NCI-H774 (cell line): ENCODE measurements around the gene NUDCD3.

ENCODE experiments used
- DNase-seq: peaks from one replicate; lab custom pipeline; 2025; lab: John Stamatoyannopoulos, UW

NUDCD3 gene

DNA sequence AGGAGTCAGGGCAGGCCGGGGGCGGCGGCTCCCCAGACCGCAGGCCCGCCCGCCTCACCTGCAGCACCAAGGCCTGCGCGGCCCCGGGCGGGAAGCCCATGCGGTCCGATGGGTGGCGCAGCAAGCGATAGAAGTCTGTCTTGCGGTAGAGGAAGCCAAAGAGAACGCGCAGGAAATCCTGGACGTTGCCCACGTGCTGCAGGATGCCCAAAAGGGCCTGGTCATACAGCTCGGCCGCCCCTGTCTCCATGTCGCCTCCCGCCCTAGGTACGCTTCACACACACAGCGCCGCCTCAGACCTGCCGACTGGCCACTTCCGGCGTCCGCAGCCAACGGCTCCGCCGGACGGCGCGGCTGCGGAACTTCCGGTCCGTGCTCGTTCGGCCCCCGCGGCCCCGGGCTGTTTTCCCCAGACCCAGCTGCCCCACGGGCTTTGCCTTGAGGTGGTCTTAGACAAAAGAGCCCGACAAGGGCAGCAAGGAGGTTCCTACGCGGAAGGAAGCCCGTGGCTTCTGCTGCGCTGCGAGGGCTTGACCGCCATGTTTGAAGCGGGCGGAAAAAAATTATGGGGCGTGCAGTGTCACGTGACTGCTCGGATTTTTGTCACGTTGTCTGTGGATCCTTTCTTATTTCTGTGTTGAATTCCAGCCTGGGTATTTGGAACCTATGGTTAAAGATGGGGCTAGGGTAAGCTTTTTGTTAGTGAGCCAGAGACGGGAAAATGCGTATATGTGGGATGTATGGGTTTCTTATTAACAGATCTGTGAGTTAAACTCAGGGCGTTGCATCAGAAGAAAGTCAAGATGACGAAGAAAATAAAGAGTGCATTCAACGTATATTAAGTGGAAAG is at the start of gene NUDCD3:
Gene NUDCD3 (minus strand): TSS at position 308 of the 850 bp plus-strand sequence. CDS start 58 bp downstream, at position 250.
- peak; percentile 86 for DNase-seq

DNA sequence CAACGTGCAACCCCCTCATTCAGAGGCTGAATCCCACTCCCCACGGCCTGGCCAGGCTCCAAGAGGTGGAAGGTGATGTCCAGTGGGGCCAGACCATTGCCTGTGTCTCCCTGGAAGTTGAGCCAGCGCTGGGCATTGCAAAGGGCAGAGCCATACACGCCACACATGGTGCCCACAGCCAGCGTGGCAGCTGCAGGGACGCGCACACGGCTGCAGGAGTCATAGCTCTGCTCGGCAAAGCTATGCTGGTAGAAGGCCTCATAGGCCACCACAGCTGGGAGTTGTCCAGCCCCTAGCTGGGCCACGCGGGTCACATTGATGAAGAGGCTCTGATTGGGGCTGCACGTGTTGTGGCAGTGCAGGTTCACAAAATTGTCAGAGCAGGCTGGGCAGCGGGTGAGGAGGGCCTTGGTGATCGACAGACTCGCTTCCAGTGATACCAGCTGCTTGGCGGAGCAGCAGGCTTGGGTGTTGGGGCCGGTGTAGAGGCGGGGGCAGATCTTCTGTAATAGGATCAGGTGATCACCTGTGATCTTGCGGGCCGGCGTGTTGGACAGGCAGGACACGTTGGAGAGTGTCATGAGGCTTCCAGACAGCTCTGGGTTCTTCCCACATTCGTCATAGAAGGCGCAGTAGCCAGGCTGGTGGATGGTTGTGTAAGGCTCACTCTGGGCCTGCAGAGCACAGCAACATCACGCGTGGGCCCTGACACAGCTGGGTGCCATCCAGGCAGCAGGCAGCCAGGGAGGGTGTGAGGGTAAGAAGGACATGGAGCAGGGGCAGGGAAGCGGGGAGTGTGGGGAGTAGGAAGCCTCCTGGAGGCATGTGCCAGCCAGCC is 49.4 kb upstream of the NUDCD3 start:
- DNase-seq: no peak

DNA sequence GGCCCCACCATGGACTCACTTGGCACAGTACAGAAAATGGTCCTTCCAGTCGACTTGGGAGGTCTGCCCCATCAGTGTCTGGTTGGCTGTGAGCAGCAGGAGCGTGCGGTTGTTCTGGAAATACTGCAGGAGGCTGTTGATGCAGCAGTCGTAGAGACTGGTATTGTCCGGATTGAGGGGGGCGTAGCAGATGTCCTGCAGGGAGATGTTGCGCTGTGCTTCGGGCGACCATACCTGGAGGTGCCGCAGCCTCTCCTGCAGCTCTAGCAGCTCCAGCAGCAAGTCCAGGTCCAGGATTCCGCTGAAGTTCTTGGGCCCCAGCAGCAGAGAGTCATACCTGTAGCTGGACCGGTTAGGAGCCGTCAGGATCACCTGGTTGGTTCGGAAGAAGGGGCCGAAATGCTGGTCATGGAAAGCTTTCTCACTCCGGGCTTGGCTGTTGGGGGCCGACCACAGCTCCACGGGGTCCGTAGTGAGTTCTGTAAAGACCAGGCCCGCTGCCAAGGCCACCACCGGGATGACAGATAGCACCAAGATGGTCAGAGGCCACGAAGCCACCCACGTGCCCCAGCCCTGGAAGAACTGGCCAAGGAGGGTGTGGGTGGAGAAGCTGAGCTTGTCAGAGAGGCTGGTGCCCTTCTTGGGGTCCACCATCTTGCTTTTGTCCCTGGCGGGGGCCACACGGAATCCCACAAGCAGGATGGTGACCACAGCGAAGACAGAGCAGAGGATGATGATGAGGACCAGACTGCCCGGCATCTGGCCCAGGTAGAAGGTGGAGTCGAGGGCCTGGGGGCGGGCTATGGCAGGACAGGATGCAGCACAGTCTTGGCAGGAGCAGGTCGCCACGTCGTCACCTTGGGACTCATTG is 48.6 kb upstream of the NUDCD3 start:
- no peak for DNase-seq

DNA sequence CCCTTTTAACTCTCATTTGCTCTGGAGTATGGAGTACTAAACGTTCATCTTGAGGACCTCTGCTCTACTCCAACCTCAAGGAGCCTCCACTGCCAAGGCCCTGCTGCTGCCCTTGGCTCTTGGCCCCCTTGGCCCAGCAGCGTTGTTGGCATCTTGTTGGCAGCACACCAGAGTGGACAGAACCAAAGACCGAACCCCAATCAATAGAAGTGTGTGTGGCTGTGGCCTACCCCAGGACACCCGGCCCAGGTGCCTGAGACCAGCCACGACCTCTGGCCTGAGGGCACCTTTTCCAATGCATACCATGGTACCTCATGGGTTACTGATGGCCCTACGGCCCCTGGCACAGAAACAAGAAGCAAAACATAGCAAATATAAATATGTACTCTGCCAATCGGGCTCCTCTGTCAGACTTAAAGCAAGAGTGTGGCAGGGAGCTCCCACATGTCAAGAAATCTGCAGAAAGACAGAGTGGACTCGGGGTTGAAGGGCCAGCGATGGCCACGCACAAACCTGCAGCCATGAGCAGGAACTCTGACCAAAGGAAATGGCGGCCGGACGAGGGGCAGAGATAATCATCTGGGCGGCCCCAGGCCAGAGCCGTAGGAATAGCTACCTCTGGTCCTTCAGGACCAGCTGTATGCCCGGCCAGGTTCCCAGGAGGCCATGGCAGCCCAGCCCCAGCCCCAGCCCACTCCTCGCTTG is 47.8 kb upstream of the NUDCD3 start:
- DNase-seq: no peak

DNA sequence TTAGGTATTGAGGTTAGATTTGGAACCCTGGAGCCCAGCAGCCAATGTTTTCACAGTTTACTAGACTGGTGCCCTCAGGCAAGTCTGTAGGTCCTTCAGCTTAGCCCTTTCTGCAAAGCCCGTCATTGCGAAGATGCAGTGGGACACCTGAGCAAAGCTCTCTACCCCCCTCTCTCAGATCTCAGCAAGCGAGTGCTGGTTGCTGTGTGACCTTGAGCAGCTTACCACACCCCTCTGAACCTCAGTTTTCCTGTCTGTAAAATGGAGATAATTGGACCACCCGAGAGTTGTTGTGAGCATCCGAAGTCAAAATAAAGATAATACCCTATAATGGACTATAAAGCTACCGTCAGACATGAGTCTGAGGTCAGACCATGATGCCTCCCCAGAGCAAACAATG is 47.0 kb upstream of the NUDCD3 start:
- no peak for DNase-seq

DNA sequence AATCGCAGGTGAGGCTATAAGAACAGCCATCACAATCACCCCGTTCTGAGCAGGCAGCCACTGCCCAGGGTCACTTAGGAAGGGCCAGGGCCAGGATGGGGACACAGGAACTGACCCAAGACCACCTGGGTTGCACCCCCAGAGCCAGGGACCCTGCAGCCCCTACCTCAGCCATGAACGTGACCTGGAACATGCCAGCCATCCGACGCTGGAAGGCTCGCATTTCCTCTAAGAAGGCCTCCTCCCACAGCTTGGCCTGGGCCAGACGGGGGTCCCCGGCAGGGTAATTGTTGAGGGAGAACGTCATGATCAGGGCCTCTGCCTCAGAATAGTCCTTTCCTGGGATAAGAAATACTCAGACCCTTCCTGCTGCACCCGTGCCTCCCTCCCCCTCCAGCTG is 45.6 kb upstream of the NUDCD3 start:
- no peak for DNase-seq

DNA sequence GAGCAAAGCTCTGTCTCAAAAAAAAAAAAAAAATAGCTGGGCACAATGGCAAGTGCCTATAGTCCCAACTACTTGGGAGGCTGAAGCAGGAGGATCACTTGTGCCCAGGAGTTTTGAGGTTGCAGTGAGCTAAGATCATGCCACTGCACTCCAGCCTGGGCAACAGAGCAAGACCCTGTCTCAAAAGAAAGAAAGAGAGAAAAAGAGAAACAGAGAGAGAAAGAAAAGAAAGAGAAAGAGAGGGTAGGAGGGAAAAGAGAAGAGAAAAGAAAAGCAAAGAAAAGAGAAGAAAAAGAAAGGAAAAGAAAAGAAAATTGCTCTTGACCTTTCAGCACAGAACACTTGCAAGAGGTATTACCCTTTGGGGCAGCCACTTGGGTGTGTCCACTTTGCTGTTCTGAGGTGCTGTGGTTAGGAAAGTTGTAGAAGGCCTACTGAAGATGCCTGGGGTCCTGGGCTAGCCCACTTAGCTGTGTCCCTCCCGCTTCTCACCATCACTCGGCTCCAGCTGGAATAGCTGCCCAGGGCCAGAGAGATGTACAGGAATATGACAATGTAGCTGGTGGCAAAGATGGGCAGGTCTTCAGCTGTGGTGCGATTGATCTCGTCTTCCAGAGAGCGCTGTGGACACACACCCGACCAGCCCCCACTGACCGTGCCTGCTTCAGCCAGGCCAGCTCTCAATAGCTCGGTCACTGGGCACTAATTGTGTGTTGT is 45.0 kb upstream of the NUDCD3 start:
- DNase-seq: no peak

DNA sequence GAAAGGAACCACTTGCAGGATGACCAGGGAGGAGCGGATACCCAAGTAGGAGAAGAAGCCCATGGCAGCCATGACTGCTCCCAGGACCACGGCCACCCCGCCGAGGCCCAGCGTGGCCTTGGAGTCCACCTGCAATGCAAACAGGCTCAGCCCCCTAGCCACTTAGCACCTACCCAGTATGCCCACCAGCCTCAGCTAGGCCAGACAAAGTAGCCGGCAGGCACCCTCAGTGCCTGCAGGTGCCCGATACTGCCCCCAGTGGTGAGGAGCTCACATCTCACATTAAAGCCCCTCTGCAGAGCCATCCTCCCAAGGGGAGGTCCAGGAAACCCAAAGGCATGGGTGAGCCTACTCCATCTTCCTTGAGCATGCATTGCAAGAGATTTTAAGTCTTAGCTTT is 44.0 kb upstream of the NUDCD3 start:
- DNase-seq: peak; percentile 75

DNA sequence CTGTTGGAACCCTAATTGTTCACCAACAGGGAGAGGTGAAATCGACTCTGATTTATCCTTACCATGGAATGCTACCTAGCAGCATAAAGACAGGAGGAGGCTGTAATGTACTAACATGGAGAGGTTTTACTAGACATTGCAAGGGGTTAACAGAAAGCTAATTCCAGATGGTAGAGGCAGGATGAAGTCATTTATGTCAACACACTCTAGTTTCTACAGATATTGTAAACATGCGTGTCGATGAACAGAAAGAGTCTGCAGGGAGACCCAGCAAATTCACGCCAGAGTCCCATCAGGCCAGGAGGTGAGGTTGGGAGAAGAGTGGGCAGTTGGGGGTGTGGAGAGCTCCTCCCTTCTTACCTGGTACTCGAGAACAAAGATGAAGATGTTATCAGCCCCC is 43.6 kb upstream of the NUDCD3 start:
- peak; percentile 43 for DNase-seq

DNA sequence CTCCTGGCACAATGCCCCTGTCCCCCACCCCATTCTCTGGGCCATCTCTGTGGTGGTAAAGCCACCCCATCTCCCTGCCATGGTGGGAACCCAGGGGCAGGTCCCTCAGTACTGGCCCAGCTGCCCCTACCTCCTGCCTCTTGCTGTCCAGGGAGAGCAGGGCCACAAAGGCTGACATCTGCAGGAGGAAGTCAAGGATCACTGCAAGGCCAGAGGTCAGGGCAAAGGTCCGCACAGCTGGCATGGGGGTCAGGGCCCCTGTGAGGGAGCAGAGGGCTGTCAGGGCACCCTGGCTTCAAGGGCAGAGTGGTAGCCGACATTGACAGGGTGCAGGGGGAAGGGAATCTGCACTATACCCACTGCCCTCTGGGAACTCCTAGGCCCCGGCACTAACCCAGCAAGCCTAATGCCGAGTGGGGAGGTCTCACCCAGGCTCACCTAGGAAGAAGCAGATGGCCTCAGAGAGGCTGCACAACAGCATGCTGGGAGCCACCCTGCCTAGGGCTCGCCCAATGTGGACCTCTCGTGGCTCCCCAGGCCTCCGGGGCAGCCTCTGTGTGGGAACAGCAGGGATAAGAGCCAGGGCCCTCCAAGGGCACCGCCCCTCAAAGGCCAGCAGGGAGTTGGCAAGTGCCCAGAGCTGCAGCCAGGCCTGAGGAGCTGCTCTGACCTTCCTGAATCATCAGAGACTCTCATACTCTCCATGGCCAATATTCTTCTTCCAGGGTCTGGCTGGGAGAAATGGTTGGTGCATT is 43.0 kb upstream of the NUDCD3 start:
- peak; percentile 30 for DNase-seq

DNA sequence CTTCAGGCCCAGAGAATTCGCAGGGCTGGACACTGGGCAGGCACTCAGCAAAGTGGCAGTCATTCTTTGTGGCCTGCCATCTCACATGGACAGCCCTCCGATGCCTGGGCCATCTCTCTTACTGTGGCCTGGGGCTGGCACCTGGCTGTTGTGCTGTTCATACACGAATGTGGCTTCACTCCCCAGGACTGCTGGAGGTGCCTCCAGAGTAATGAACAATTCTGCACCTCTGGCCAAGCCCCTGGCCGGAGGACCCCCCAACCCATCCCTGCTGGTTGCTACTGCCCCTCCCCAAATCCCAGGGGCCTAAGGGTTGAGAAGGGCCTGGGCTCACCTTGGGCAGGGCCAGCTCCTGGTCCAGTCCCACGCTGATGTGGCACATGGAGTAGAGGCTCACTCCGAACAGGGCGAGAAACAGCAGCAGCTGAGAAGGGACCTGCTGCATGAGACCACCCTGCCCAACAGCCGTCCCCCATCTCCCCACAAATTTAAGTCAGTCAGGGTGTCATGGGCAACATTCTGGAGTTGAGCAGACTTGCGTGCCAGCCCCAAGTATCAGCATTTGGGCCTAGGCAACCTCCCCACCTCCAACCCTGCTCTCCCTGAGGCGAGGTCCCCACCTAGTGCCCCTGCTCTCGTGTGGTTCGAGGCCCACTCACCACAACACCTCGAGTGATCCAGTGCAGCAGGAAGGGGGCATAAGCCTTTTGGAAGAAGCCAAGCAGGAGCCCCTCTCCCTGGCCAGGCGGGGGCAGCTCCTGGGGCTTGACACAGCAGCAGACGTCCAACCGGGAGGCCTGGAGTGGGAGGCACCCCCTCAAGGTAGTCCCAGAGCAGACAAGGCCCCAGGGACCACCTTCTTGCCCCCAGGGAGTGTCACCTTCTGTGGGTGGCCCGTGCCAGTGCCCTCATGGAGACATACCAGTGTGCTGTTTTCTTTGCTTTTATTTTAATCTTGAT is 41.2 kb upstream of the NUDCD3 start:
- no peak for DNase-seq

DNA sequence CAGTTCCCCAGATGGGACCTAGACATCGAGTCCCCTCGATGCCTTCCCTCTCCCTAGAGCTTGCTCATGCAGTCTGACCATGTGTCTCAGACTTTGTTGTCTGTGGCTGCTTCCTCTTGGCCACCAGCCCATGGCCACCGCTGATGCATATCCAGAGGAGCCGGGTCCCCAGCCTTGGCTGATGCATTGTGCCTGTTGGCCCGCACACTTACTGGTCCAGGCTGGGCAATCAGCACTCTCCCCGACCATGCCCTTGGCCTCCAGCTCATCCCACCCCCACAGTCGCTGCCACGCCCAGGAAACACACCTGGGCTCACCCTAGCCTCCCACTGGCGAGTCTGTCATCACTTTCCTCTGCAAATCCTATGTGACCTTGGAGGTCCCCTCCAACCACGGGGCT is 40.5 kb upstream of the NUDCD3 start:
- DNase-seq: no peak

DNA sequence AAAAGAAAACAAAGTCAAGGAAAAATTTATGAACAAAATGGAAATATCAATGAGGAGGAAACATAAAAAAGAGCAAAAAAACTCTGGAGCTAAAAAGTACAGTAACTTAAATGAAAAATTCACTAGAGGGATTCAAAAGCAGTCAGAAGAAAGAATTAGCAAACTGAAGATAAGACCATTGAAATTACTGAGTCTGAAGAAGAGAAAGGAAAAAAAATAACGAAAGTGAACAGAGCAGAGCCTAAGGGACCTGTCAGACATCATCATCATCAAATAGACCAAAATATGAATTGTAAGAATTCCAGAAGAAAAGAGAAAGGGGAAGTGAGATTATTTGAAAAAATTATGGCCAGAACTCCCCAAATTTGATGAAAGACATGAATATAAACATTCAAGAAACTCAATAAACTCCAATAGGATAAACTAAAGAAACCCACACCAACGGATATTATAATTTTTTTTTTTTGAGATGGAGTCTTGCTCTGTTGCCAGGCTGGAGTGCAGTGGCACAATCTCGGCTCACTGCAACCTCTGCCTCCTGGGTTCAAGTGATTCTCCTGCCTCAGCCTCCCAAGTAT is 34.4 kb upstream of the NUDCD3 start:
- DNase-seq: no peak

DNA sequence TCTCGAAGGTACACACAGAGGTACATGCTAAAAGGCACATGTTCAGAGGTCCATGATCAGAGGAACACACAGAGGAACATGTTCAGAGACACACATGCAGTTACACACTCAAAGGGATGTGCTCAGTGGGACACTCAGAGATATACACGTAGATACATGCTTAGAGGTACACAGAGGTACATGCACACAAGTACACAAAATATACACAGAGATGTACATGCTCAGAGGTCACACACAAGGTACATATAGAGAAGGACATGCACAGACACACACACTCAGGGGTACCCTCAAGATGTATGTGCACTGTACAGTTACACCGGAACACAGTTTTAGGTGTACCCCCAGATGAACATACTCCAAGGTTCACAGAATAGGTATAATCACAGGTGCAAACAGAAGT is 31.9 kb upstream of the NUDCD3 start:
- no peak for DNase-seq

DNA sequence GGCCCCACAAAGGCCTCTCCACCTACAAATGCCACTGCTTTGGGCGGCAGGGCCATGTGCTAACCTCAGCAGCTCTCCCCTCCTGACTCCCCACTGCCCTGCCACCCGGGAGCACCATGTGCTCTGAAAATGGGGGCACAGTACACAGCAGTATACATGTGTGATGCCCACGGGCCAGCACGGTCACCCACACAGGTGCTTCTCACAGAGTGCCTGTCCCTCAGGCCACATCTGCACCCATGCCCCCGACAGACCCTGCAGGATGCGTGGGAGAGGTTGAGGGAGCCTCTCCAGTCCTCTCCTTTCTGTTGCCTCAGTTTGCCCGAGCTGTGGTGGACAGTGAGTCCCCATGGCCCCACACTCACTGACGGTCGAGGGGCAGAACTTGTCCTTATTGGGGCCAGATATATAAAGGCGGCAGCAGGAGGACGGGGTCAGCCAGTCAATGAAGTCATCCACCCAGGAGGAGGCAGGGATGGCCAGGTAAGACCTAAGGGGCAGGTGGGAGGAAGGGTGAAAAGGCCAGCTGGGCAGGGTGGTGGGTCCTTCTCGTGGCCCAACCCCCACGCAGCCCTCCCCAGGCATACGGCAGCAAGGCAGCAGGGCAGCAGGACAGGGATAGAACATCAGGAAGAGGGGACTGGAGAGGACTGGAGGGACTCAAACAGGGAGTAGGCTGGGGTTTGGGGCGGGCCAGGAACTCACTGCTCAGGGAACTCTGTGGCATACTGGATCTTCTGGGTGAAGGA is 31.1 kb upstream of the NUDCD3 start:
- no peak for DNase-seq

DNA sequence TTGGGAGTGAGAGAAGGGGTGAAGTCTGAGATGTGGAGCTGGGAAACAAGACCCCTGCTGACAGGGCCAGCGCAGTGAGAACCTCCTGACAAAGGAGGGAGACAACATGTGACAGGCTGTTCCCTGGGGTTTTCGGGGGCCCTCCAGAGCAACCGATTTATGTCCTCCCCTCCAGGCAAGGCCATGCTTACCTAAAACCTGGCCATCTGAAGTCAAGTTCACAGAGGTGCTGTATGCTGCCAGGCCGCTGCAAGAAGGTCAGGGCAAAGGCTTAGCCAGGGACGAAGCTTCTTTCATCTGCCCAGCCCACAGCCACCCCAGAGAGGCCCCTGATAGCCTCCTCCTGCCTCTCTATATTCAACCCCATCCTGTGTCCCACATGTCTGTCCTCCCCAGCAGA is 30.1 kb upstream of the NUDCD3 start:
- DNase-seq: no peak

DNA sequence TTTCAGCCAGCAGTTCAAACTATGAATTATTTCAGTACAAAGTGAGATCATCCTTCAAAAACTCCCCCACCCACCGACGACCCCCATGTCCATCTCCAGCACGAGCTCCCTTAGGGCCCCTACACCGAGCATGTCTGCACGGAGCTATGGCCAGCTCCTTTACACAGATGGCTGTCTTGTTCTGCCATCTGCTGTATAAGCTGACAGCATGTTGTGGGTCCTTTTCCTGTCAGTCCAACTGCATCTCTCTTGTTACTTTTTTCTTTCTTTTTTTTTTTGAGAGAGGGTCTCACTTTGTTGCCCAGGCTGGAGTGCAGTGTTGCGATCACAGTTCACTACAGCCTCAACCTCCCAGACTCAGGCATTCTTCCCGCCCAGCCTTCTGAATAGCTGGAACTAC is 29.1 kb upstream of the NUDCD3 start:
- no peak for DNase-seq

DNA sequence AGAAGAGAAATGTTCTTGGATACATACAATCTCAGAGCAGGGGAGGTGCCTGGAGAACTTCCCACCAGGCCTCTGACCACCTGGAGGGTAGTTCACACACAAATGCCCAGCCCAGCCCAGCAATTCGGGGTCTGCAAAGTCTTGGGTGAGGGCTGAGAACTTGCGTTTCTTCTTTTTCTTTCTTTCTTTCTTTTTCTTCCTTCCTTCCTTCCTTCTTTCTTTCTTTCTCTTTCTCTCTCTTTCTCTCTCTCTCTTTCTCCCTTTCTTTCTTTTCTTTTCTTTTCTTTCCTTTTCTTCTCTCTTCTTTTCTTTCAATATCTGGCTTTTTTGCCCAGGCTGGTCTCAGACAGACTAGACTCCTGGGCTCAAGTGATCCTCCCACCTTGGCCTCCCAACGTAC is 28.3 kb upstream of the NUDCD3 start:
- DNase-seq: no peak
